K562 (cell line): ENCODE data around the gene WWOX. TPM values are rescaled to one million over a fixed set of nuclear protein-coding genes. Genes with fewer than 3 reads are reported as not detected.

Source experiments
- ATAC-seq: fragments of 200-7000 bp; cut with Tn5 transposase; 3 replicates; pipeline ENCODE4 v1.9.1; 2020; ENCODE audit warnings: moderate library complexity
- BruUV-seq: library from RNA; stranded (reverse); fragments of 400-500 nt; replicated peaks from 2 replicates; lab custom pipeline; 2021; lab: Mats Ljungman, UMichigan
- CTCF ChIA-PET: fragments of 300-600 bp; formaldehyde crosslinking; extraction: SDS; loops from one replicate; lab custom pipeline; 2021; ENCODE audit warnings: low intra/inter-chr PET ratio; lab: Yijun Ruan, JAX
- POLR2A ChIA-PET: fragments of 300-600, 350-650 bp; sonication (Branson Sonifier 250); formaldehyde crosslinking; extraction: SDS; loops from one replicate; lab custom pipeline; 2021; ENCODE audit warnings: antibody characterized with exemption, inconsistent platforms; lab: Yijun Ruan, JAX
- DNase-seq, 4 experiments: peaks; one replicate each; pipeline versions ENCODE4 v3.0.0 to v3.0.0-alpha.2; 2011 to 2018; ENCODE audit warnings: low spot score in 3 of 4, mixed read lengths in 3 of 4; ENCODE audit errors: extremely low read depth in 1 of 4
- FAIRE-seq: peaks from 2 replicates; lab custom pipeline; 2011; peaks lifted over from hg19 to GRCh38; lab: Jason Lieb, UNC
- H2AFZ ChIP-seq: 2 replicates; pipeline ENCODE4 v1.6.0; 2011; ENCODE audit warnings: low read depth, low read length, control low read depth, inconsistent platforms
- H3K27ac ChIP-seq: fragments of 200-600 bp; 3 replicates; pipeline ENCODE4 v1.8.0; 2011; ENCODE audit warnings: low read depth, mild to moderate bottlenecking, control low read depth, inconsistent platforms, low read length, moderate library complexity, mixed read lengths; ENCODE audit errors: extremely low read depth
- H3K27me3 ChIP-seq, 2 experiments: fragments of 300-600 bp in 1 of 2; 2 replicates in 1 of 2; 3 replicates in 1 of 2; pipeline versions ENCODE4 v1.6.0 to v1.8.0; 2011; ENCODE audit warnings: inconsistent platforms in 2 of 2, low read length in 2 of 2, mild to moderate bottlenecking in 1 of 2, mixed read lengths in 1 of 2, moderate library complexity in 1 of 2; ENCODE audit not compliant: control insufficient read depth in 2 of 2, insufficient read depth in 2 of 2
- H3K36me3 ChIP-seq: fragments of 300-600 bp; 3 replicates; pipeline ENCODE4 v1.8.0; 2011; ENCODE audit warnings: mild to moderate bottlenecking, low read length, inconsistent platforms; ENCODE audit not compliant: control insufficient read depth, insufficient read depth
- H3K4me1 ChIP-seq, 2 experiments: fragments of 200-600 bp in 1 of 2; replicated peaks in 1 of 2; 2 replicates in 1 of 2; 3 replicates in 1 of 2; pipeline versions ENCODE4 v1.5.1 to v1.8.0; 2011; ENCODE audit warnings: inconsistent platforms in 2 of 2, low read length in 2 of 2, mild to moderate bottlenecking in 1 of 2, mixed read lengths in 1 of 2, moderate library complexity in 1 of 2; ENCODE audit not compliant: control insufficient read depth in 2 of 2, insufficient read depth in 2 of 2
- H3K4me2 ChIP-seq: 2 replicates; pipeline ENCODE4 v1.6.1; 2011; ENCODE audit warnings: low read length, control low read depth, inconsistent platforms, mixed read lengths; ENCODE audit not compliant: insufficient read depth
- H3K4me3 ChIP-seq: fragments of 200-600 bp; sonication (generic), shearing (Covaris generic); 2 replicates; pipeline ENCODE4 v1.5.1; 2016; ENCODE audit warnings: control low read depth, inconsistent platforms
- H3K79me2 ChIP-seq: fragments of 200-600 bp; 3 replicates; pipeline ENCODE4 v1.8.0; 2011; ENCODE audit warnings: low read length, inconsistent platforms; ENCODE audit not compliant: control insufficient read depth, insufficient read depth
- H3K9ac ChIP-seq, 2 experiments: 2 replicates each; pipeline versions ENCODE4 v1.6.0 to v1.6.1; 2011; ENCODE audit warnings: low read depth in 2 of 2, low read length in 2 of 2, control low read depth in 1 of 2, inconsistent platforms in 1 of 2, mild to moderate bottlenecking in 1 of 2, mixed read lengths in 1 of 2; ENCODE audit not compliant: insufficient read depth in 1 of 2
- H3K9me1 ChIP-seq: one replicate; pipeline ENCODE4 v1.6.0; 2011; ENCODE audit warnings: inconsistent platforms, mild to moderate bottlenecking, low read length, moderate library complexity; ENCODE audit not compliant: control insufficient read depth, insufficient read depth
- H3K9me3 ChIP-seq: replicated peaks from 2 replicates; pipeline ENCODE4 v1.5.1; 2011; ENCODE audit warnings: low read depth, low read length, inconsistent platforms; ENCODE audit not compliant: control insufficient read depth, insufficient read depth
- H4K20me1 ChIP-seq: replicated peaks from 2 replicates; pipeline ENCODE4 v1.6.1; 2011; ENCODE audit warnings: low read length, inconsistent platforms, mixed read lengths; ENCODE audit not compliant: control insufficient read depth, insufficient read depth
- BACH1 ChIP-seq: fragments of 200-800 bp; sonication (Bioruptor generic); IDR thresholded peaks from 2 replicates; pipeline ENCODE4 v1.6.1; 2016; ENCODE audit warnings: missing genetic modification characterization, missing compliant biosample characterization
- HNRNPLL ChIP-seq: fragments of 200-400 bp; formaldehyde crosslinking; IDR thresholded peaks from 2 replicates; pipeline ENCODE4 v1.6.1; 2017; ENCODE audit warnings: low read length, low read depth, mild to moderate bottlenecking; ENCODE audit not compliant: poor library complexity, severe bottlenecking
- KDM2B ChIP-seq: fragments of 250-450 bp; sonication (Bioruptor Pico); IDR thresholded peaks from 2 replicates; pipeline ENCODE4 v1.8.0; 2021; ENCODE audit warnings: mild to moderate bottlenecking, moderate library complexity
- PML ChIP-seq: IDR thresholded peaks from 2 replicates; pipeline ENCODE4 v1.6.1; 2012; ENCODE audit warnings: low read length, inconsistent platforms
- U2AF2 ChIP-seq: fragments of 200-400 bp; formaldehyde crosslinking; optimal IDR thresholded peaks from 2 replicates; pipeline ENCODE3; 2017; ENCODE audit warnings: low read depth, mild to moderate bottlenecking, low read length
- ZNF212 ChIP-seq: fragments of 450-650 bp; formaldehyde crosslinking; IDR thresholded peaks from 2 replicates; pipeline ENCODE4 v1.4.0; 2020; ENCODE audit warnings: mild to moderate bottlenecking
- ZNF507 ChIP-seq: conservative IDR thresholded peaks from 2 replicates; pipeline ENCODE4 v1.6.1; 2017; ENCODE audit warnings: missing genetic modification characterization, missing compliant biosample characterization
- WGBS: fragments of 100-300 bp; shearing (Covaris generic); methylation state at CpG from one replicate; pipeline ENCODE4 v1.1.6; 2016; ENCODE audit warnings: low coverage, mixed read lengths; ENCODE audit not compliant: insufficient coverage; ENCODE audit errors: missing lambda C conversion rate; 5-methylcytosine and 5-hydroxymethylcytosine counted together
- in situ Hi-C: fragments of 300-500 bp; cut with MboI; formaldehyde crosslinking; loops from 4 replicates; pipeline ENCODE4 v1.15.0; 2018; ENCODE audit warnings: inconsistent platforms, mixed read lengths
- intact Hi-C: fragments of 100-400 bp; cut with micrococcal nuclease; formaldehyde crosslinking; loops from 2 replicates; pipeline ENCODE4 v1.14.2; 2022
- polyA plus RNA-seq, 8 experiments: library from polyadenylated mRNA; depleted of rRNA in 4 of 8; stranded (reverse) in 5 of 8; unstranded in 3 of 8; fragments of >200 nt; fragmentation: Nextera tagmentation in 2 of 8; fragmentation: Illumina TruSeq in 1 of 8; extraction: Ambion mirVana in 2 of 8; extraction: Trizol in 1 of 8; gene quantifications; 2 replicates each; pipeline versions ENCODE4 v1.2.1 to v1.2.3, GENCODE V29; 2011 to 2014; ENCODE audit warnings: inconsistent platforms in 1 of 8, missing spikeins in 1 of 8
- total RNA-seq, 7 experiments: library from RNA; depleted of rRNA in 6 of 7; stranded (reverse); fragments of >200 nt in 6 of 7; fragmentation: Illumina TruSeq in 2 of 7; extraction: Trizol in 2 of 7; gene quantifications; 2 replicates each; pipeline versions ENCODE4 v1.2.1 to v1.2.3, GENCODE V29; 2011 to 2021; ENCODE audit warnings: low replicate concordance in 1 of 7
- TF ChIP-seq, protein P1 (sequence below): sonication (generic); formaldehyde crosslinking; IDR thresholded peaks from 2 replicates; pipeline ENCODE4 v1.8.0; 2022; ENCODE audit warnings: missing genetic modification reagents, mild to moderate bottlenecking, borderline replicate concordance
- TF ChIP-seq, protein P2 (sequence below): sonication (generic); formaldehyde crosslinking; IDR thresholded peaks from 2 replicates; pipeline ENCODE4 v1.4.0; 2020; ENCODE audit warnings: mild to moderate bottlenecking, missing genetic modification reagents
- TF ChIP-seq, protein P3 (sequence below): fragments of 250-450 bp; sonication (Bioruptor Pico); IDR thresholded peaks from 2 replicates; pipeline ENCODE4 v1.5.0; 2021
- TF ChIP-seq, protein P4 (sequence below), 2 experiments: IDR thresholded peaks; 2 replicates each; pipeline ENCODE4 v1.6.1; 2011; ENCODE audit warnings: borderline replicate concordance in 1 of 2, control low read depth in 1 of 2, low read depth in 1 of 2, low read length in 1 of 2, mild to moderate bottlenecking in 1 of 2, mixed read lengths in 1 of 2, moderate library complexity in 1 of 2; ENCODE audit not compliant: insufficient read depth in 1 of 2, insufficient read length in 1 of 2, poor library complexity in 1 of 2, severe bottlenecking in 1 of 2; ENCODE audit errors: extremely low read depth in 1 of 2
- TF ChIP-seq, protein P5 (sequence below): fragments of 450-650 bp; IDR thresholded peaks from 2 replicates; pipeline ENCODE4 v1.6.1; 2014; ENCODE audit warnings: low read depth, mild to moderate bottlenecking, moderate library complexity, borderline replicate concordance

The WWOX gene
- total and polyA plus RNA-seq, 9 of the 15 experiments (the other 6 are each of a cell fraction or from before 2014, with no cell fraction given): 1.6 to 22.7 (median 8.1) TPM

DNA sequence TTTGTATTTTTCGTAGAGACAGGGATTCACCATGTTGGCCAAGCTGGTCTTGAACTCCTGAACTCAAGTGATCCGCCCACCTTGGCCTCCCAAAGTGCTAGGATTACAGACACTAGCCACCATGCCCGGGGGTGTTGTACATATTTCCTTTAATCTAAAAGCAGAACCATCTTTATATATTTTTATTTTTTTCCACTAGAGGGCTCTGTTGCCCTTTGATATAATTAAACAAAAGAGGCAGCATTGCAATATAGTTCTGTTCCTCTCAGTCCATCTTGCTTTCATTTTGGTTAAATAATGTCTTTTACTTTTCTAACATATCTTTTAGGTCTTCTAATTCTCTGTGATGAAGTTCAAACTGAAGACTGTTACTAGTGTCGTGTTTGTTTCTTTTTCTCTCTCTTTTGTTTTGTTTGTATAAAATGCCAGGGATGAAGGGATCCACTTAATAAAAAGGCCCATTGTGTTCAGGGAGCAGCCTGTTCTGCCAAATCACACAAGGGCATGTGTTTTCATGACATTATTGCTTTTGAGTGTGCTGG, 23.4 kb downstream of the WWOX start:
- H3K4me1 ChIP-seq: no peaks in the 10 kb centered on the region
- ChIA-PET POLR2A (interaction anchor here (0.6 kb wide), 1 partner anchor 12 kb away, joined by 3 read pairs; no protein-coding TSS in a partner anchor), CTCF (interaction anchor here (0.5 to 2.1 kb wide), 2 partner anchors 113 to 381 kb away, joined by 4 to 11 read pairs; no protein-coding TSS in a partner anchor)
- in situ Hi-C loops: no loop called here
- H3K9me1 ChIP-seq: no peaks in the 10 kb centered on the region
- H3K9me3 ChIP-seq: no peaks in the 10 kb centered on the region
- FAIRE-seq (peak; percentile 71), DNase-seq (peak; percentile 26 to 37 (median 32)), ATAC-seq (peak; percentile 90)
- H3K36me3 ChIP-seq: peaks cover 3% of the 10 kb centered on the region; the same call in 2 of the 3 replicates
- no peak overlapping the region for H3K4me2 ChIP-seq
- WGBS: 2% methylated on average over 4 of the region's 4 CpGs
- H4K20me1 ChIP-seq: no peaks in the 10 kb centered on the region
- no peak overlapping the region for H2AFZ ChIP-seq
- H3K27me3 ChIP-seq: no peaks in the 10 kb centered on the region
- no TSS peak for BruUV-seq
- H3K9ac ChIP-seq: no peak overlapping the region; a peak in 1 of 4 replicates
- H3K27ac ChIP-seq: no peak overlapping the region
- no peak overlapping the region for H3K4me3 ChIP-seq
- intact Hi-C loops: loop anchor here (2.0 to 5.0 kb wide), 2 partner anchors 112 to 649 kb away; no protein-coding TSS in a partner anchor
- no peaks in the 10 kb centered on the region for H3K79me2 ChIP-seq
- TF ChIP-seq, protein P1, sequence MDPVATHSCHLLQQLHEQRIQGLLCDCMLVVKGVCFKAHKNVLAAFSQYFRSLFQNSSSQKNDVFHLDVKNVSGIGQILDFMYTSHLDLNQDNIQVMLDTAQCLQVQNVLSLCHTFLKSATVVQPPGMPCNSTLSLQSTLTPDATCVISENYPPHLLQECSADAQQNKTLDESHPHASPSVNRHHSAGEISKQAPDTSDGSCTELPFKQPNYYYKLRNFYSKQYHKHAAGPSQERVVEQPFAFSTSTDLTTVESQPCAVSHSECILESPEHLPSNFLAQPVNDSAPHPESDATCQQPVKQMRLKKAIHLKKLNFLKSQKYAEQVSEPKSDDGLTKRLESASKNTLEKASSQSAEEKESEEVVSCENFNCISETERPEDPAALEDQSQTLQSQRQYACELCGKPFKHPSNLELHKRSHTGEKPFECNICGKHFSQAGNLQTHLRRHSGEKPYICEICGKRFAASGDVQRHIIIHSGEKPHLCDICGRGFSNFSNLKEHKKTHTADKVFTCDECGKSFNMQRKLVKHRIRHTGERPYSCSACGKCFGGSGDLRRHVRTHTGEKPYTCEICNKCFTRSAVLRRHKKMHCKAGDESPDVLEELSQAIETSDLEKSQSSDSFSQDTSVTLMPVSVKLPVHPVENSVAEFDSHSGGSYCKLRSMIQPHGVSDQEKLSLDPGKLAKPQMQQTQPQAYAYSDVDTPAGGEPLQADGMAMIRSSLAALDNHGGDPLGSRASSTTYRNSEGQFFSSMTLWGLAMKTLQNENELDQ (CRISPR knock-in tag): no peak
- TF ChIP-seq ZNF507 (no peak), ZNF212 (CRISPR knock-in tag) (no peak), U2AF2 (no peak), HNRNPLL (no peak), PML (no peak), KDM2B (CRISPR knock-in tag) (no peak), BACH1 (no peak)
- TF ChIP-seq, protein P2, sequence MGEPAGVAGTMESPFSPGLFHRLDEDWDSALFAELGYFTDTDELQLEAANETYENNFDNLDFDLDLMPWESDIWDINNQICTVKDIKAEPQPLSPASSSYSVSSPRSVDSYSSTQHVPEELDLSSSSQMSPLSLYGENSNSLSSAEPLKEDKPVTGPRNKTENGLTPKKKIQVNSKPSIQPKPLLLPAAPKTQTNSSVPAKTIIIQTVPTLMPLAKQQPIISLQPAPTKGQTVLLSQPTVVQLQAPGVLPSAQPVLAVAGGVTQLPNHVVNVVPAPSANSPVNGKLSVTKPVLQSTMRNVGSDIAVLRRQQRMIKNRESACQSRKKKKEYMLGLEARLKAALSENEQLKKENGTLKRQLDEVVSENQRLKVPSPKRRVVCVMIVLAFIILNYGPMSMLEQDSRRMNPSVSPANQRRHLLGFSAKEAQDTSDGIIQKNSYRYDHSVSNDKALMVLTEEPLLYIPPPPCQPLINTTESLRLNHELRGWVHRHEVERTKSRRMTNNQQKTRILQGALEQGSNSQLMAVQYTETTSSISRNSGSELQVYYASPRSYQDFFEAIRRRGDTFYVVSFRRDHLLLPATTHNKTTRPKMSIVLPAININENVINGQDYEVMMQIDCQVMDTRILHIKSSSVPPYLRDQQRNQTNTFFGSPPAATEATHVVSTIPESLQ (CRISPR knock-in tag): no peak
- TF ChIP-seq, protein P3, sequence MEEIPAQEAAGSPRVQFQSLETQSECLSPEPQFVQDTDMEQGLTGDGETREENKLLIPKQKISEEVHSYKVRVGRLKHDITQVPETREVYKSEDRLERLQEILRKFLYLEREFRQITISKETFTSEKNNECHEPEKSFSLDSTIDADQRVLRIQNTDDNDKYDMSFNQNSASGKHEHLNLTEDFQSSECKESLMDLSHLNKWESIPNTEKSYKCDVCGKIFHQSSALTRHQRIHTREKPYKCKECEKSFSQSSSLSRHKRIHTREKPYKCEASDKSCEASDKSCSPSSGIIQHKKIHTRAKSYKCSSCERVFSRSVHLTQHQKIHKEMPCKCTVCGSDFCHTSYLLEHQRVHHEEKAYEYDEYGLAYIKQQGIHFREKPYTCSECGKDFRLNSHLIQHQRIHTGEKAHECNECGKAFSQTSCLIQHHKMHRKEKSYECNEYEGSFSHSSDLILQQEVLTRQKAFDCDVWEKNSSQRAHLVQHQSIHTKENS: no peak
- TF ChIP-seq, protein P4, sequence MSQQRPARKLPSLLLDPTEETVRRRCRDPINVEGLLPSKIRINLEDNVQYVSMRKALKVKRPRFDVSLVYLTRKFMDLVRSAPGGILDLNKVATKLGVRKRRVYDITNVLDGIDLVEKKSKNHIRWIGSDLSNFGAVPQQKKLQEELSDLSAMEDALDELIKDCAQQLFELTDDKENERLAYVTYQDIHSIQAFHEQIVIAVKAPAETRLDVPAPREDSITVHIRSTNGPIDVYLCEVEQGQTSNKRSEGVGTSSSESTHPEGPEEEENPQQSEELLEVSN (IDR thresholded peaks at IDR 0.05; ENCODE audit: borderline replicate concordance in 1 of 2, extremely low read depth in 1 of 2, insufficient read depth in 1 of 2, insufficient read length in 1 of 2, low read depth in 1 of 2, low read length in 1 of 2, poor library complexity in 1 of 2, severe bottlenecking in 1 of 2): no peak
- TF ChIP-seq, protein P5, sequence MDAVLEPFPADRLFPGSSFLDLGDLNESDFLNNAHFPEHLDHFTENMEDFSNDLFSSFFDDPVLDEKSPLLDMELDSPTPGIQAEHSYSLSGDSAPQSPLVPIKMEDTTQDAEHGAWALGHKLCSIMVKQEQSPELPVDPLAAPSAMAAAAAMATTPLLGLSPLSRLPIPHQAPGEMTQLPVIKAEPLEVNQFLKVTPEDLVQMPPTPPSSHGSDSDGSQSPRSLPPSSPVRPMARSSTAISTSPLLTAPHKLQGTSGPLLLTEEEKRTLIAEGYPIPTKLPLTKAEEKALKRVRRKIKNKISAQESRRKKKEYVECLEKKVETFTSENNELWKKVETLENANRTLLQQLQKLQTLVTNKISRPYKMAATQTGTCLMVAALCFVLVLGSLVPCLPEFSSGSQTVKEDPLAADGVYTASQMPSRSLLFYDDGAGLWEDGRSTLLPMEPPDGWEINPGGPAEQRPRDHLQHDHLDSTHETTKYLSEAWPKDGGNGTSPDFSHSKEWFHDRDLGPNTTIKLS: no peak
